HEK293 (cell line): Measurements from ENCODE around the gene GLDC.

ENCODE experiments used
- ATF2 ChIP-seq: fragments of 450-650 bp; formaldehyde crosslinking; IDR thresholded peaks from 2 replicates; pipeline ENCODE4 v1.5.1; 2016; ENCODE audit warnings: missing biosample characterization, missing genetic modification characterization, low read depth
- PRDM1 ChIP-seq: fragments of 450-650 bp; formaldehyde crosslinking; IDR thresholded peaks from 2 replicates; pipeline ENCODE4; 2016; ENCODE audit warnings: missing biosample characterization, missing genetic modification characterization
- ZNF146 ChIP-seq: fragments of 450-650 bp; formaldehyde crosslinking; IDR thresholded peaks from 2 replicates; pipeline ENCODE4 v1.5.1; 2016; ENCODE audit warnings: missing biosample characterization, missing genetic modification characterization
- ZNF561 ChIP-seq: fragments of 450-650 bp; IDR thresholded peaks from 2 replicates; pipeline ENCODE4 v1.5.1; 2018; ENCODE audit warnings: missing biosample characterization, missing genetic modification characterization, borderline replicate concordance
- TF ChIP-seq, protein P1 (sequence below): fragments of 450-650 bp; formaldehyde crosslinking; IDR thresholded peaks from 2 replicates; pipeline ENCODE4 v1.5.1; 2016; ENCODE audit warnings: missing biosample characterization, missing genetic modification characterization

- TF ChIP-seq PRDM1 (tag by site-specific recombination) (no peak), ZNF561 (no peak), ZNF146 (tag by site-specific recombination) (no peak), ATF2 (tag by site-specific recombination) (no peak)
- TF ChIP-seq, protein P1, sequence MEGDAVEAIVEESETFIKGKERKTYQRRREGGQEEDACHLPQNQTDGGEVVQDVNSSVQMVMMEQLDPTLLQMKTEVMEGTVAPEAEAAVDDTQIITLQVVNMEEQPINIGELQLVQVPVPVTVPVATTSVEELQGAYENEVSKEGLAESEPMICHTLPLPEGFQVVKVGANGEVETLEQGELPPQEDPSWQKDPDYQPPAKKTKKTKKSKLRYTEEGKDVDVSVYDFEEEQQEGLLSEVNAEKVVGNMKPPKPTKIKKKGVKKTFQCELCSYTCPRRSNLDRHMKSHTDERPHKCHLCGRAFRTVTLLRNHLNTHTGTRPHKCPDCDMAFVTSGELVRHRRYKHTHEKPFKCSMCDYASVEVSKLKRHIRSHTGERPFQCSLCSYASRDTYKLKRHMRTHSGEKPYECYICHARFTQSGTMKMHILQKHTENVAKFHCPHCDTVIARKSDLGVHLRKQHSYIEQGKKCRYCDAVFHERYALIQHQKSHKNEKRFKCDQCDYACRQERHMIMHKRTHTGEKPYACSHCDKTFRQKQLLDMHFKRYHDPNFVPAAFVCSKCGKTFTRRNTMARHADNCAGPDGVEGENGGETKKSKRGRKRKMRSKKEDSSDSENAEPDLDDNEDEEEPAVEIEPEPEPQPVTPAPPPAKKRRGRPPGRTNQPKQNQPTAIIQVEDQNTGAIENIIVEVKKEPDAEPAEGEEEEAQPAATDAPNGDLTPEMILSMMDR = no peak
These were observed 27.9 kb upstream of the GLDC start for GRCh38 chr9:6673326-6674025.
